Ectodermal cell (in vitro differentiated cells): ENCODE measurements around the gene KCNB1.

ENCODE experiments used
- H3K27ac ChIP-seq: 2 replicates; pipeline ENCODE4 v1.7.0; 2013; ENCODE audit warnings: mild to moderate bottlenecking, low read depth, low read length; ENCODE audit not compliant: insufficient read depth, poor library complexity, severe bottlenecking
- H3K27me3 ChIP-seq: 2 replicates; pipeline ENCODE4 v1.7.0; 2013; ENCODE audit warnings: mild to moderate bottlenecking, low read length; ENCODE audit not compliant: insufficient read depth, control insufficient read depth, poor library complexity, severe bottlenecking
- H3K36me3 ChIP-seq: one replicate; pipeline ENCODE4 v1.7.0; 2013; ENCODE audit warnings: low read length; ENCODE audit not compliant: control insufficient read depth, insufficient read depth
- H3K4me1 ChIP-seq: one replicate; pipeline ENCODE4 v1.7.0; 2013; ENCODE audit warnings: low read length; ENCODE audit not compliant: control insufficient read depth, insufficient read depth
- H3K4me3 ChIP-seq: 2 replicates; pipeline ENCODE4 v1.7.0; 2013; ENCODE audit warnings: low read depth, low read length, control low read depth; ENCODE audit not compliant: insufficient read depth
- H3K9me3 ChIP-seq: 2 replicates; pipeline ENCODE4 v1.7.0; 2013; ENCODE audit warnings: mild to moderate bottlenecking, low read length, moderate library complexity; ENCODE audit not compliant: control insufficient read depth
- WGBS, 2 experiments: methylation state at CpG; one replicate each; pipeline ENCODE4 v1.1.7; 2013; ENCODE audit warnings: missing lambda C conversion rate in 2 of 2; 5-methylcytosine and 5-hydroxymethylcytosine counted together

Gene KCNB1

GRCh38 chr20:49387581-49387939 lies 94.9 kb downstream of the KCNB1 start:
- no peaks in the 10 kb centered on the region for H3K27me3 ChIP-seq
- H3K9me3 ChIP-seq, result no peaks in the 10 kb centered on the region
- no peak overlapping the region for H3K27ac ChIP-seq
- H3K4me3 ChIP-seq, result no peak overlapping the region
- H3K4me1 ChIP-seq, result no peaks in the 10 kb centered on the region
- WGBS, 2 experiments, result 91 to 94% methylated on average over 4 of the region's 4 CpGs
- no peaks in the 10 kb centered on the region for H3K36me3 ChIP-seq

GRCh38 chr20:49386848-49387580 lies 95.5 kb downstream of the KCNB1 start:
- no peaks in the 10 kb centered on the region for H3K4me1 ChIP-seq
- no peaks in the 10 kb centered on the region for H3K36me3 ChIP-seq
- H3K9me3 ChIP-seq, result no peaks in the 10 kb centered on the region
- H3K27ac ChIP-seq, result no peak overlapping the region
- WGBS, 2 experiments, result 86% methylated on average over 6 of the region's 6 CpGs
- no peaks in the 10 kb centered on the region for H3K27me3 ChIP-seq
- no peak overlapping the region for H3K4me3 ChIP-seq

GRCh38 chr20:49385465-49385864 lies 97.0 kb downstream of the KCNB1 start:
- WGBS, 2 experiments, result 69 to 77% methylated on average over 1 of the region's 1 CpG
- no peak overlapping the region for H3K4me3 ChIP-seq
- peaks cover 4% of the 10 kb centered on the region for H3K4me1 ChIP-seq
- H3K27me3 ChIP-seq, result no peaks in the 10 kb centered on the region
- H3K9me3 ChIP-seq, result no peaks in the 10 kb centered on the region
- no peaks in the 10 kb centered on the region for H3K36me3 ChIP-seq
- H3K27ac ChIP-seq, result no peak overlapping the region

- Histone ChIP-seq H3K4me1 (peaks cover 4% of the 10 kb centered on the region), H3K9me3 (no peaks in the 10 kb centered on the region), H3K27me3 (no peaks in the 10 kb centered on the region), H3K36me3 (no peaks in the 10 kb centered on the region), H3K4me3 (no peak overlapping the region), H3K27ac (peak overlapping the region; percentile 21)
- 53% methylated on average over 16 of the region's 16 CpGs for WGBS, 2 experiments
Measured at GRCh38 chr20:49384437-49385434, 97.7 kb downstream of the KCNB1 start.

- Histone ChIP-seq H3K27ac (no peak overlapping the region), H3K27me3 (no peaks in the 10 kb centered on the region), H3K4me1 (peaks cover 4% of the 10 kb centered on the region), H3K4me3 (no peak overlapping the region), H3K9me3 (no peaks in the 10 kb centered on the region), H3K36me3 (no peaks in the 10 kb centered on the region)
- 86 to 87% methylated on average over 13 of the region's 14 CpGs for whole genome bisulfite sequencing, 2 experiments
Measured at GRCh38 chr20:49381558-49382493, 100.6 kb downstream of the KCNB1 start.

GRCh38 chr20:49380337-49380780 lies 102.1 kb downstream of the KCNB1 start:
- Histone ChIP-seq H3K27ac (no peak overlapping the region), H3K4me3 (no peak overlapping the region), H3K27me3 (no peaks in the 10 kb centered on the region), H3K36me3 (no peaks in the 10 kb centered on the region), H3K9me3 (no peaks in the 10 kb centered on the region), H3K4me1 (peaks cover 4% of the 10 kb centered on the region)
- 21 to 34% methylated on average over 6 of the region's 6 CpGs for WGBS, 2 experiments

- Histone ChIP-seq H3K4me3 (no peak overlapping the region), H3K36me3 (no peaks in the 10 kb centered on the region), H3K27me3 (no peaks in the 10 kb centered on the region), H3K4me1 (peaks cover 4% of the 10 kb centered on the region), H3K9me3 (no peaks in the 10 kb centered on the region), H3K27ac (no peak overlapping the region)
- WGBS, 2 experiments, result 92 to 96% methylated on average over 7 of the region's 7 CpGs
Measured at GRCh38 chr20:49379338-49379737, 103.1 kb downstream of the KCNB1 start.

- Histone ChIP-seq H3K9me3 (no peaks in the 10 kb centered on the region), H3K27ac (no peak overlapping the region), H3K27me3 (no peaks in the 10 kb centered on the region), H3K36me3 (no peaks in the 10 kb centered on the region), H3K4me3 (no peak overlapping the region), H3K4me1 (peaks cover 4% of the 10 kb centered on the region)
- WGBS, 2 experiments, result 89 to 96% methylated on average over 4 of the region's 4 CpGs
Measured at GRCh38 chr20:49377326-49377725, 105.1 kb downstream of the KCNB1 start.

- H3K4me3 ChIP-seq, result no peak overlapping the region
- no peaks in the 10 kb centered on the region for H3K9me3 ChIP-seq
- H3K27ac ChIP-seq, result no peak overlapping the region
- no peaks in the 10 kb centered on the region for H3K27me3 ChIP-seq
- H3K36me3 ChIP-seq, result no peaks in the 10 kb centered on the region
- H3K4me1 ChIP-seq, result no peaks in the 10 kb centered on the region
- 90 to 94% methylated on average over 3 of the region's 3 CpGs for WGBS, 2 experiments
Measured at GRCh38 chr20:49375170-49375569, 107.3 kb downstream of the KCNB1 start.
